HEK293 (cell line): ENCODE measurements around the gene GABRA1.

Experiments used
- CTCF ChIA-PET: fragments of 350-600 bp; formaldehyde crosslinking; extraction: SDS; loops from one replicate; lab custom pipeline; 2021; ENCODE audit warnings: antibody characterized with exemption; lab: Yijun Ruan, JAX
- POLR2A ChIA-PET: fragments of 300-600 bp; formaldehyde crosslinking; extraction: SDS; loops from one replicate; lab custom pipeline; 2020; ENCODE audit warnings: antibody characterized with exemption, inconsistent platforms; lab: Yijun Ruan, JAX
- H3K27ac ChIP-seq: fragments of 200-500 bp; sonication (Bioruptor generic); 2 replicates; pipeline ENCODE4 v1.5.1; 2014; ENCODE audit warnings: low read depth, low read length, control low read depth, inconsistent platforms; ENCODE audit errors: extremely low read depth
- H3K36me3 ChIP-seq, 2 experiments: fragments of 200-500 bp in 1 of 2; sonication (Bioruptor generic) in 1 of 2; 1 replicate in 1 of 2; 2 replicates in 1 of 2; pipeline ENCODE4 v1.5.1; 2014 to 2017; ENCODE audit warnings: inconsistent platforms in 2 of 2, low read length in 2 of 2; ENCODE audit not compliant: control insufficient read depth in 2 of 2, insufficient read depth in 1 of 2
- H3K4me1 ChIP-seq: fragments of 200-500 bp; sonication (Bioruptor generic); 2 replicates; pipeline ENCODE4 v1.5.1; 2014; ENCODE audit warnings: mild to moderate bottlenecking, low read length, inconsistent platforms; ENCODE audit not compliant: control insufficient read depth, insufficient read depth
- H3K4me3 ChIP-seq: 2 replicates; pipeline ENCODE4 v1.5.1; 2011; ENCODE audit warnings: low read depth, mild to moderate bottlenecking, control low read depth, low read length, moderate library complexity
- H3K9me3 ChIP-seq: fragments of 200-500 bp; sonication (Bioruptor generic); 2 replicates; pipeline ENCODE4 v1.5.1; 2014; ENCODE audit warnings: low read depth, low read length, inconsistent platforms; ENCODE audit not compliant: control insufficient read depth, insufficient read depth
- GFI1B ChIP-seq: fragments of 450-650 bp; formaldehyde crosslinking; IDR thresholded peaks from 2 replicates; pipeline ENCODE4 v1.5.1; 2016; ENCODE audit warnings: missing biosample characterization, missing genetic modification characterization
- HOXD13 ChIP-seq: sonication (generic); formaldehyde crosslinking; IDR thresholded peaks from 2 replicates; pipeline ENCODE4 v1.8.0; 2022; ENCODE audit warnings: missing genetic modification reagents, borderline replicate concordance
- KLF8 ChIP-seq: fragments of 450-650 bp; formaldehyde crosslinking; IDR thresholded peaks from 2 replicates; pipeline ENCODE4 v1.5.1; 2016; ENCODE audit warnings: missing biosample characterization, missing genetic modification characterization
- MEIS1 ChIP-seq: sonication (generic); formaldehyde crosslinking; IDR thresholded peaks from 2 replicates; pipeline ENCODE4 v1.8.1; 2022; ENCODE audit warnings: missing genetic modification reagents, mild to moderate bottlenecking, borderline replicate concordance
- TCF7L2 ChIP-seq: IDR thresholded peaks from 2 replicates; pipeline ENCODE4 v1.6.1; 2011; ENCODE audit warnings: low read depth, mild to moderate bottlenecking, inconsistent platforms, low read length, moderate library complexity, borderline replicate concordance
- ZBTB7A ChIP-seq: fragments of 450-650 bp; formaldehyde crosslinking; IDR thresholded peaks from 2 replicates; pipeline ENCODE4 v1.5.1; 2016; ENCODE audit warnings: low read depth, missing biosample characterization, missing genetic modification characterization
- ZNF10 ChIP-seq: fragments of 450-650 bp; formaldehyde crosslinking; IDR thresholded peaks from 2 replicates; pipeline ENCODE4 v1.5.1; 2017; ENCODE audit warnings: missing biosample characterization, missing genetic modification characterization
- ZNF114 ChIP-seq: fragments of 450-650 bp; formaldehyde crosslinking; IDR thresholded peaks from 2 replicates; pipeline ENCODE4 v1.5.0; 2017; ENCODE audit warnings: missing biosample characterization, missing genetic modification characterization
- ZNF157 ChIP-seq: fragments of 450-650 bp; formaldehyde crosslinking; IDR thresholded peaks from 2 replicates; pipeline ENCODE4 v1.5.1; 2016; ENCODE audit warnings: missing biosample characterization, missing genetic modification characterization
- ZNF184 ChIP-seq: fragments of 450-650 bp; IDR thresholded peaks from 2 replicates; pipeline ENCODE4 v1.5.1; 2018; ENCODE audit warnings: missing biosample characterization, mild to moderate bottlenecking, missing genetic modification characterization
- ZNF48 ChIP-seq: fragments of 450-650 bp; formaldehyde crosslinking; IDR thresholded peaks from 2 replicates; pipeline ENCODE4 v1.5.1; 2016; ENCODE audit warnings: missing biosample characterization, missing genetic modification characterization
- ZNF510 ChIP-seq: fragments of 450-650 bp; formaldehyde crosslinking; IDR thresholded peaks from 2 replicates; pipeline ENCODE4 v1.5.1; 2018; ENCODE audit warnings: mild to moderate bottlenecking, missing genetic modification characterization, missing biosample characterization; ENCODE audit not compliant: insufficient replicate concordance
- ZNF621 ChIP-seq: fragments of 450-650 bp; formaldehyde crosslinking; IDR thresholded peaks from 2 replicates; pipeline ENCODE4 v1.5.1; 2017; ENCODE audit warnings: missing biosample characterization, missing genetic modification characterization
- ZNF623 ChIP-seq: fragments of 450-650 bp; formaldehyde crosslinking; IDR thresholded peaks from 2 replicates; pipeline ENCODE4 v1.5.1; 2016; ENCODE audit warnings: missing biosample characterization, missing genetic modification characterization
- ZNF664 ChIP-seq: fragments of 450-650 bp; formaldehyde crosslinking; IDR thresholded peaks from 2 replicates; pipeline ENCODE4 v1.5.1; 2016; ENCODE audit warnings: missing biosample characterization, missing genetic modification characterization
- ZNF677 ChIP-seq: fragments of 450-650 bp; IDR thresholded peaks from 2 replicates; pipeline ENCODE4 v1.5.0; 2018; ENCODE audit warnings: missing biosample characterization, mild to moderate bottlenecking, missing genetic modification characterization, moderate library complexity
- ZNF837 ChIP-seq: fragments of 450-650 bp; formaldehyde crosslinking; IDR thresholded peaks from 2 replicates; pipeline ENCODE4 v1.5.1; 2016; ENCODE audit warnings: missing biosample characterization, missing genetic modification characterization
- ZNF843 ChIP-seq: fragments of 450-650 bp; formaldehyde crosslinking; IDR thresholded peaks from 2 replicates; pipeline ENCODE4 v1.5.1; 2016; ENCODE audit warnings: missing biosample characterization, missing genetic modification characterization
- TF ChIP-seq, protein P1 (sequence below): fragments of 450-650 bp; formaldehyde crosslinking; IDR thresholded peaks from 2 replicates; pipeline ENCODE4 v1.5.1; 2016; ENCODE audit warnings: missing biosample characterization, missing genetic modification characterization
- TF ChIP-seq, protein P2 (sequence below): fragments of 450-650 bp; formaldehyde crosslinking; IDR thresholded peaks from 2 replicates; pipeline ENCODE4 v1.5.1; 2016; ENCODE audit warnings: missing biosample characterization, missing genetic modification characterization, borderline replicate concordance
- TF ChIP-seq, protein P3 (sequence below): fragments of 450-650 bp; formaldehyde crosslinking; IDR thresholded peaks from 2 replicates; pipeline ENCODE4 v1.5.1; 2017; ENCODE audit warnings: missing biosample characterization, mild to moderate bottlenecking, missing genetic modification characterization, moderate library complexity
- TF ChIP-seq, protein P4 (sequence below): fragments of 450-650 bp; formaldehyde crosslinking; optimal IDR thresholded peaks from 2 replicates; pipeline ENCODE3; 2016; ENCODE audit warnings: missing biosample characterization, mild to moderate bottlenecking, missing genetic modification characterization
- TF ChIP-seq, protein P5 (sequence below): fragments of 450-650 bp; IDR thresholded peaks from 2 replicates; pipeline ENCODE4 v1.5.1; 2018; ENCODE audit warnings: missing biosample characterization, missing genetic modification characterization
- TF ChIP-seq, protein P6 (sequence below): fragments of 450-650 bp; formaldehyde crosslinking; IDR thresholded peaks from 2 replicates; pipeline ENCODE4 v1.5.1; 2016; ENCODE audit warnings: missing biosample characterization, missing genetic modification characterization

GABRA1 gene

DNA sequence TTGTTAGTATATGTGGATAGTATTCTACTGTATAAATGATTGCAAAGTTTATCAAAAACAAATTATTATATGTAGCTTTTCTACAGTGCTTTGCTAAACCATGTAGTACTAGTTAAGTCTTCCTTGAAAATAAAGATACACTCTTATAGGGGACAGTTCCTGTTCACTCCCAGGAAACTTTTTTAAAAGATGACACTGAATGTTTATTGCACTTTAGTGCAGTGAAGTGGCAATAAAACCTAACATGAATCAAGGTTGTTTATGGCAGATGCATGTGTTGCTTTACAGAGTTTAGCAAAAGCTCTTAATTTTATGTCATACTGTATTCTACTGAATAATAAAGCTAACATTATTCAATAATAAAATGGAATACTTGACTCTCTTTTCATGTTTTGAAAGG lies 51.7 kb downstream of the GABRA1 start:
- POLR2A ChIA-PET, result no interaction called here

DNA sequence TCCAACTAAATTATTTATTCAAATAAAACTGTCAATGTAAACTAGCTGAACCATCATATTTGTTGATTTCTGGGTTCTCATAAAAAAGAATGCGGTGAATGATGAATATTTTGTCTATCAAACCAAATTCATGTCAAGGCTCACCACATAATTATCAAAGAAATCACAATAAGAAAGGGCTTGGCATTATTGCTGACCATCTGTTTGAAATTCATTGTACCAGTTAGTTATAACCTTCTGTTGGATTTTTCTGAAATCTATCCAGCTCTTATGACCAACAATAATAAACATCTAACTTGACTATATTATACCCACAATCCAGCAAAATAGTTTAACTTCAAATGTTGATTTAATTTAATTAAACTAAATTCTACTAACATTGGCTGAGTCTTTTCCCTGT lies 53.1 kb downstream of the GABRA1 start:
- H3K27ac ChIP-seq, result no peak overlapping the region
- H3K36me3 ChIP-seq, result no peaks in the 10 kb centered on the region
- TF ChIP-seq KLF8 (tag by site-specific recombination) (no peak), ZNF157 (tag by site-specific recombination) (no peak), ZNF10 (tag by site-specific recombination) (no peak), ZNF837 (tag by site-specific recombination) (no peak), ZNF664 (tag by site-specific recombination) (no peak), GFI1B (tag by site-specific recombination) (no peak), ZNF114 (tag by site-specific recombination) (no peak), ZNF623 (tag by site-specific recombination) (no peak), ZNF677 (tag by site-specific recombination) (no peak), ZNF621 (tag by site-specific recombination) (no peak), MEIS1 (CRISPR knock-in tag) (no peak)
- TF ChIP-seq, protein P1, sequence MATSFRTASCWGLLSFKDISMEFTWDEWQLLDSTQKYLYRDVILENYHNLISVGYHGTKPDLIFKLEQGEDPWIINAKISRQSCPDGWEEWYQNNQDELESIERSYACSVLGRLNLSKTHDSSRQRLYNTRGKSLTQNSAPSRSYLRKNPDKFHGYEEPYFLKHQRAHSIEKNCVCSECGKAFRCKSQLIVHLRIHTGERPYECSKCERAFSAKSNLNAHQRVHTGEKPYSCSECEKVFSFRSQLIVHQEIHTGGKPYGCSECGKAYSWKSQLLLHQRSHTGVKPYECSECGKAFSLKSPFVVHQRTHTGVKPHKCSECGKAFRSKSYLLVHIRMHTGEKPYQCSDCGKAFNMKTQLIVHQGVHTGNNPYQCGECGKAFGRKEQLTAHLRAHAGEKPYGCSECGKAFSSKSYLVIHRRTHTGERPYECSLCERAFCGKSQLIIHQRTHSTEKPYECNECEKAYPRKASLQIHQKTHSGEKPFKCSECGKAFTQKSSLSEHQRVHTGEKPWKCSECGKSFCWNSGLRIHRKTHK (tag by site-specific recombination), result no peak
- TF ChIP-seq, protein P2, sequence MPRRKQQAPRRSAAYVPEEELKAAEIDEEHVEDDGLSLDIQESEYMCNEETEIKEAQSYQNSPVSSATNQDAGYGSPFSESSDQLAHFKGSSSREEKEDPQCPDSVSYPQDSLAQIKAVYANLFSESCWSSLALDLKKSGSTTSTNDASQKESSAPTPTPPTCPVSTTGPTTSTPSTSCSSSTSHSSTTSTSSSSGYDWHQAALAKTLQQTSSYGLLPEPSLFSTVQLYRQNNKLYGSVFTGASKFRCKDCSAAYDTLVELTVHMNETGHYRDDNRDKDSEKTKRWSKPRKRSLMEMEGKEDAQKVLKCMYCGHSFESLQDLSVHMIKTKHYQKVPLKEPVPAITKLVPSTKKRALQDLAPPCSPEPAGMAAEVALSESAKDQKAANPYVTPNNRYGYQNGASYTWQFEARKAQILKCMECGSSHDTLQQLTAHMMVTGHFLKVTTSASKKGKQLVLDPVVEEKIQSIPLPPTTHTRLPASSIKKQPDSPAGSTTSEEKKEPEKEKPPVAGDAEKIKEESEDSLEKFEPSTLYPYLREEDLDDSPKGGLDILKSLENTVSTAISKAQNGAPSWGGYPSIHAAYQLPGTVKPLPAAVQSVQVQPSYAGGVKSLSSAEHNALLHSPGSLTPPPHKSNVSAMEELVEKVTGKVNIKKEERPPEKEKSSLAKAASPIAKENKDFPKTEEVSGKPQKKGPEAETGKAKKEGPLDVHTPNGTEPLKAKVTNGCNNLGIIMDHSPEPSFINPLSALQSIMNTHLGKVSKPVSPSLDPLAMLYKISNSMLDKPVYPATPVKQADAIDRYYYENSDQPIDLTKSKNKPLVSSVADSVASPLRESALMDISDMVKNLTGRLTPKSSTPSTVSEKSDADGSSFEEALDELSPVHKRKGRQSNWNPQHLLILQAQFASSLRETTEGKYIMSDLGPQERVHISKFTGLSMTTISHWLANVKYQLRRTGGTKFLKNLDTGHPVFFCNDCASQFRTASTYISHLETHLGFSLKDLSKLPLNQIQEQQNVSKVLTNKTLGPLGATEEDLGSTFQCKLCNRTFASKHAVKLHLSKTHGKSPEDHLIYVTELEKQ (tag by site-specific recombination), result no peak
- ChIA-PET CTCF (no interaction called here), POLR2A (no interaction called here)
- H3K4me1 ChIP-seq, result no peaks in the 10 kb centered on the region
- no peaks in the 10 kb centered on the region for H3K9me3 ChIP-seq
- H3K4me3 ChIP-seq, result no peak overlapping the region

More for the DNA sequence above, 51.7 kb downstream of the GABRA1 start:
- CTCF ChIA-PET, result no interaction called here
- Histone ChIP-seq H3K4me3 (no peak overlapping the region), H3K9me3 (no peaks in the 10 kb centered on the region), H3K27ac (no peak overlapping the region), H3K4me1 (no peaks in the 10 kb centered on the region), H3K36me3 (no peaks in the 10 kb centered on the region)
- TF ChIP-seq ZNF184 (no peak), ZNF837 (tag by site-specific recombination) (no peak), ZNF510 (tag by site-specific recombination) (no peak), HOXD13 (CRISPR knock-in tag) (no peak), ZBTB7A (tag by site-specific recombination) (no peak), TCF7L2 (no peak), KLF8 (tag by site-specific recombination) (no peak), ZNF843 (tag by site-specific recombination) (no peak), ZNF48 (no peak)
- TF ChIP-seq, protein P3, sequence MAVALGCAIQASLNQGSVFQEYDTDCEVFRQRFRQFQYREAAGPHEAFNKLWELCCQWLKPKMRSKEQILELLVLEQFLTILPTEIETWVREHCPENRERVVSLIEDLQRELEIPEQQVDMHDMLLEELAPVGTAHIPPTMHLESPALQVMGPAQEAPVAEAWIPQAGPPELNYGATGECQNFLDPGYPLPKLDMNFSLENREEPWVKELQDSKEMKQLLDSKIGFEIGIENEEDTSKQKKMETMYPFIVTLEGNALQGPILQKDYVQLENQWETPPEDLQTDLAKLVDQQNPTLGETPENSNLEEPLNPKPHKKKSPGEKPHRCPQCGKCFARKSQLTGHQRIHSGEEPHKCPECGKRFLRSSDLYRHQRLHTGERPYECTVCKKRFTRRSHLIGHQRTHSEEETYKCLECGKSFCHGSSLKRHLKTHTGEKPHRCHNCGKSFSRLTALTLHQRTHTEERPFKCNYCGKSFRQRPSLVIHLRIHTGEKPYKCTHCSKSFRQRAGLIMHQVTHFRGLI, result no peak
- TF ChIP-seq, protein P4, sequence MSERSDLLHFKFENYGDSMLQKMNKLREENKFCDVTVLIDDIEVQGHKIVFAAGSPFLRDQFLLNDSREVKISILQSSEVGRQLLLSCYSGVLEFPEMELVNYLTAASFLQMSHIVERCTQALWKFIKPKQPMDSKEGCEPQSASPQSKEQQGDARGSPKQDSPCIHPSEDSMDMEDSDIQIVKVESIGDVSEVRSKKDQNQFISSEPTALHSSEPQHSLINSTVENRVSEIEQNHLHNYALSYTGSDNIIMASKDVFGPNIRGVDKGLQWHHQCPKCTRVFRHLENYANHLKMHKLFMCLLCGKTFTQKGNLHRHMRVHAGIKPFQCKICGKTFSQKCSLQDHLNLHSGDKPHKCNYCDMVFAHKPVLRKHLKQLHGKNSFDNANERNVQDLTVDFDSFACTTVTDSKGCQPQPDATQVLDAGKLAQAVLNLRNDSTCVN (tag by site-specific recombination), result no peak
- TF ChIP-seq, protein P5, sequence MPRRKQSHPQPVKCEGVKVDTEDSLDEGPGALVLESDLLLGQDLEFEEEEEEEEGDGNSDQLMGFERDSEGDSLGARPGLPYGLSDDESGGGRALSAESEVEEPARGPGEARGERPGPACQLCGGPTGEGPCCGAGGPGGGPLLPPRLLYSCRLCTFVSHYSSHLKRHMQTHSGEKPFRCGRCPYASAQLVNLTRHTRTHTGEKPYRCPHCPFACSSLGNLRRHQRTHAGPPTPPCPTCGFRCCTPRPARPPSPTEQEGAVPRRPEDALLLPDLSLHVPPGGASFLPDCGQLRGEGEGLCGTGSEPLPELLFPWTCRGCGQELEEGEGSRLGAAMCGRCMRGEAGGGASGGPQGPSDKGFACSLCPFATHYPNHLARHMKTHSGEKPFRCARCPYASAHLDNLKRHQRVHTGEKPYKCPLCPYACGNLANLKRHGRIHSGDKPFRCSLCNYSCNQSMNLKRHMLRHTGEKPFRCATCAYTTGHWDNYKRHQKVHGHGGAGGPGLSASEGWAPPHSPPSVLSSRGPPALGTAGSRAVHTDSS (tag by site-specific recombination), result no peak
- TF ChIP-seq, protein P6, sequence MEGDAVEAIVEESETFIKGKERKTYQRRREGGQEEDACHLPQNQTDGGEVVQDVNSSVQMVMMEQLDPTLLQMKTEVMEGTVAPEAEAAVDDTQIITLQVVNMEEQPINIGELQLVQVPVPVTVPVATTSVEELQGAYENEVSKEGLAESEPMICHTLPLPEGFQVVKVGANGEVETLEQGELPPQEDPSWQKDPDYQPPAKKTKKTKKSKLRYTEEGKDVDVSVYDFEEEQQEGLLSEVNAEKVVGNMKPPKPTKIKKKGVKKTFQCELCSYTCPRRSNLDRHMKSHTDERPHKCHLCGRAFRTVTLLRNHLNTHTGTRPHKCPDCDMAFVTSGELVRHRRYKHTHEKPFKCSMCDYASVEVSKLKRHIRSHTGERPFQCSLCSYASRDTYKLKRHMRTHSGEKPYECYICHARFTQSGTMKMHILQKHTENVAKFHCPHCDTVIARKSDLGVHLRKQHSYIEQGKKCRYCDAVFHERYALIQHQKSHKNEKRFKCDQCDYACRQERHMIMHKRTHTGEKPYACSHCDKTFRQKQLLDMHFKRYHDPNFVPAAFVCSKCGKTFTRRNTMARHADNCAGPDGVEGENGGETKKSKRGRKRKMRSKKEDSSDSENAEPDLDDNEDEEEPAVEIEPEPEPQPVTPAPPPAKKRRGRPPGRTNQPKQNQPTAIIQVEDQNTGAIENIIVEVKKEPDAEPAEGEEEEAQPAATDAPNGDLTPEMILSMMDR (tag by site-specific recombination), result no peak
